Liver (tissue), 9 donors: ENCODE data around the gene ADH1C. TPM values are rescaled to one million over a fixed set of nuclear protein-coding genes. Genes with fewer than 3 reads are reported as not detected.

Source experiments
- DNase-seq: peaks from one replicate; pipeline ENCODE4 v3.0.0-alpha.2; 2017; ENCODE audit warnings: low spot score
- H3K27ac ChIP-seq, 2 donors: one replicate each; pipeline ENCODE4 v1.7.0; 2013; ENCODE audit warnings: inconsistent platforms in 2 of 2, low read length in 2 of 2, control low read depth in 1 of 2, low read depth in 1 of 2, mild to moderate bottlenecking in 1 of 2
- H3K27me3 ChIP-seq, 4 donors: one replicate each; pipeline versions ENCODE4 v1.6.1 to v1.7.0; 2013; ENCODE audit warnings: low read length in 3 of 4, inconsistent platforms in 1 of 4, mild to moderate bottlenecking in 1 of 4, moderate library complexity in 1 of 4; ENCODE audit not compliant: control insufficient read depth in 4 of 4, insufficient read depth in 4 of 4
- H3K36me3 ChIP-seq, 4 donors: one replicate each; pipeline versions ENCODE4 v1.6.1 to v1.7.0; 2013; ENCODE audit warnings: low read length in 3 of 4, mild to moderate bottlenecking in 3 of 4, low read depth in 1 of 4, moderate library complexity in 1 of 4; ENCODE audit not compliant: control insufficient read depth in 4 of 4, insufficient read depth in 3 of 4
- H3K4me1 ChIP-seq, 4 donors: one replicate each; pipeline versions ENCODE4 v1.6.1 to v1.7.0; 2013; ENCODE audit warnings: low read length in 3 of 4, mild to moderate bottlenecking in 3 of 4, moderate library complexity in 1 of 4; ENCODE audit not compliant: control insufficient read depth in 4 of 4, insufficient read depth in 4 of 4
- H3K4me3 ChIP-seq, 3 donors: one replicate each; pipeline versions ENCODE4 v1.6.1 to v1.7.0; 2013; ENCODE audit warnings: low read length in 3 of 3, control low read depth in 1 of 3, low read depth in 1 of 3, mild to moderate bottlenecking in 1 of 3
- H3K9ac ChIP-seq, 2 donors: one replicate each; pipeline ENCODE4 v1.7.0; 2013; ENCODE audit warnings: low read length in 2 of 2, mild to moderate bottlenecking in 2 of 2, moderate library complexity in 2 of 2, control low read depth in 1 of 2, low read depth in 1 of 2
- H3K9me3 ChIP-seq, 4 donors: one replicate each; pipeline versions ENCODE4 v1.6.1 to v1.7.0; 2013; ENCODE audit warnings: low read length in 3 of 4; ENCODE audit not compliant: control insufficient read depth in 4 of 4
- CTCF ChIP-seq: fragments of 150-350 bp; IDR thresholded peaks from 2 replicates; pipeline ENCODE4 v1.5.1; 2017; ENCODE audit warnings: improper control_type of control experiment, low read depth, low read length; ENCODE audit not compliant: missing input control
- EGR1 ChIP-seq, 2 donors: IDR thresholded peaks; 2 replicates each; pipeline ENCODE4 v1.6.1; 2016 to 2018; ENCODE audit warnings: antibody characterized with exemption in 2 of 2, low read depth in 2 of 2
- FOXA1 ChIP-seq: IDR thresholded peaks from 2 replicates; pipeline ENCODE4 v1.6.1; 2016; ENCODE audit warnings: antibody characterized with exemption
- FOXA2 ChIP-seq: IDR thresholded peaks from 2 replicates; pipeline ENCODE4 v1.6.1; 2016; ENCODE audit warnings: antibody characterized with exemption
- GABPA ChIP-seq, 2 donors: IDR thresholded peaks in 1 of 2; conservative IDR thresholded peaks in 1 of 2; 2 replicates each; pipeline ENCODE4 v1.6.1; 2016; ENCODE audit warnings: antibody characterized with exemption in 2 of 2, mild to moderate bottlenecking in 1 of 2, moderate library complexity in 1 of 2
- HNF4A ChIP-seq, 2 donors: conservative IDR thresholded peaks; 2 replicates each; pipeline ENCODE4 v1.6.1; 2016; ENCODE audit warnings: antibody characterized with exemption in 2 of 2, mild to moderate bottlenecking in 2 of 2
- HNF4G ChIP-seq: IDR thresholded peaks from 2 replicates; pipeline ENCODE4 v1.6.1; 2016; ENCODE audit warnings: antibody characterized with exemption
- JUND ChIP-seq, 2 donors: IDR thresholded peaks; 2 replicates each; pipeline ENCODE4 v1.6.1; 2016; ENCODE audit warnings: antibody characterized with exemption in 2 of 2
- NR2F2 ChIP-seq: IDR thresholded peaks from 2 replicates; pipeline ENCODE4 v1.6.1; 2016; ENCODE audit warnings: antibody characterized with exemption
- RAD21 ChIP-seq, 2 donors: IDR thresholded peaks; 2 replicates each; pipeline ENCODE4 v1.6.1; 2016; ENCODE audit warnings: antibody characterized with exemption in 2 of 2, mild to moderate bottlenecking in 2 of 2
- REST ChIP-seq: IDR thresholded peaks from 2 replicates; pipeline ENCODE4 v1.6.1; 2016; ENCODE audit warnings: antibody characterized with exemption, mild to moderate bottlenecking
- RXRA ChIP-seq, 2 donors: IDR thresholded peaks; 2 replicates each; pipeline ENCODE4 v1.6.1; 2017 to 2018; ENCODE audit warnings: antibody characterized with exemption in 2 of 2, mild to moderate bottlenecking in 1 of 2
- SP1 ChIP-seq: IDR thresholded peaks from 2 replicates; pipeline ENCODE4 v1.6.1; 2018; ENCODE audit warnings: antibody characterized with exemption, mild to moderate bottlenecking
- TAF1 ChIP-seq: conservative IDR thresholded peaks from 2 replicates; pipeline ENCODE4 v1.6.1; 2016; ENCODE audit warnings: antibody characterized with exemption, mild to moderate bottlenecking
- YY1 ChIP-seq: IDR thresholded peaks from 2 replicates; pipeline ENCODE4 v1.6.1; 2016; ENCODE audit warnings: antibody characterized with exemption, mild to moderate bottlenecking
- ZBTB33 ChIP-seq: IDR thresholded peaks from 2 replicates; pipeline ENCODE4 v1.6.1; 2016; ENCODE audit warnings: antibody characterized with exemption
- WGBS: extraction: QIAGEN DNeasy Blood & Tissue Kit; methylation state at CpG from one replicate; pipeline ENCODE4 v1.1.7; 2013; 5-methylcytosine and 5-hydroxymethylcytosine counted together
- polyA plus RNA-seq, 2 donors: library from polyadenylated mRNA; stranded (reverse) in 1 of 2; unstranded in 1 of 2; fragments of 200-250 nt in 1 of 2; fragments of >200 nt in 1 of 2; fragmentation: Nextera tagmentation in 1 of 2; extraction: Ambion mirVana in 1 of 2; gene quantifications; one replicate each; pipeline versions ENCODE4 v1.2.1 to v1.2.3, GENCODE V29; 2013 to 2015
- total RNA-seq, 2 donors: library from RNA; depleted of rRNA; stranded (reverse); fragments of >200 nt; gene quantifications; one replicate each; pipeline ENCODE4 v1.2.3, GENCODE V29; 2014
- TF ChIP-seq, protein P1 (sequence below): IDR thresholded peaks from 2 replicates; pipeline ENCODE4 v1.6.1; 2016; ENCODE audit warnings: antibody characterized with exemption
- TF ChIP-seq, protein P2 (sequence below): IDR thresholded peaks from 2 replicates; pipeline ENCODE4 v1.6.1; 2016; ENCODE audit warnings: antibody characterized with exemption
- donor health status: healthy.
- donor health status: healthy.
- donor health status: healthy.
- donor health status: healthy.
- donor health status: healthy.

The ADH1C gene
- total and polyA plus RNA-seq, 4 donors, result 0.84 to 374 (median 81.3) TPM

DNA sequence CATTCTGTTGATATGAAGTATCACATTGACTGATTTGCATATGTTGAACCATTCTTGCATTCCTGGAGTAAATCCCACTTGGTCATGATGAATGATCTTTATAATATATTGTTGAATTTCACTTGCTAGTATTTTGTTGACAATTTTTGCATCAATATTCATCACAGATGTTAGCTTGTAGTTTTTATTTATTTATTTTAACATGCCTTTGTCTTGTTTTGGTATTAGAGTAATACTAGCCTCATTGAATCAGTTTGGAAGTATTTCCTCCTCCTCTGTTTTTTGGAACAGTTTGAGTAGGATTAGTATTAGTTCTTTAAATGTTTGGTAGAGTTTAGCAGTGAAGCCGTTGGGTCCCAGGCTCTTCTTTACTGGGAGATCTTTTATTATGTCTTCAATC is 13.9 kb upstream of the ADH1C start:
- Histone ChIP-seq H3K4me3 (no peak overlapping the region), H3K9ac (no peak overlapping the region), H3K9me3 (no peaks in the 10 kb centered on the region), H3K27ac (no peak overlapping the region), H3K27me3 (no peaks in the 10 kb centered on the region), H3K4me1 (no peaks in the 10 kb centered on the region), H3K36me3 (no peaks in the 10 kb centered on the region)
- DNase-seq, result no peak
- TF ChIP-seq GABPA (IDR thresholded peaks at IDR 0.05 in 1 of 2, conservative IDR thresholded peaks at IDR 0.05 in 1 of 2), result no peak
- TF ChIP-seq FOXA2, result no peak
- TF ChIP-seq HNF4A (conservative IDR thresholded peaks at IDR 0.05), result no peak
- no peak for TF ChIP-seq JUND (IDR thresholded peaks at IDR 0.05)
- TF ChIP-seq NR2F2, result no peak
- 89% methylated on average over 1 of the region's 1 CpG for WGBS

DNA sequence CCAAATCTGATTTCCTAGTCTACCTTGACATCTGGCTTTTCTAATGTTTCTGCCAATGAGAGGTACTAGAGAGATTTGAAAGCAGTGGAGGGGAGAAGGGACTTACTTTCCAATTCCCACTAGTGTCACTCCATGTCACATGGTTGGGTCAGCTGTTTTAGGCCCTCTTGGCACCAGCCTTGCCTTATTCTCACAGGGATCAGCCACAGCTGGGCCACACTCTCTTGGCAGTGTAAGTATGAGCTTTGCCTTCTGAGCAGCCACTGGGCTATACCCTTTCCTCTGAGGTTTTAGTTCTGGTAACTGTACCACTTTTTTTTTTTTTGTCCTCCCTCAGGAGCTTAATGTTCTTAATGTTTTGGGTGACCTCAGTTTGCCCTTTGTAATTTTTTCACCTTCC is 10.2 kb upstream of the ADH1C start:
- Histone ChIP-seq H3K4me1 (no peaks in the 10 kb centered on the region), H3K36me3 (no peaks in the 10 kb centered on the region), H3K9ac (no peak overlapping the region), H3K27me3 (no peaks in the 10 kb centered on the region), H3K9me3 (no peaks in the 10 kb centered on the region), H3K27ac (no peak overlapping the region), H3K4me3 (no peak overlapping the region)
- no peak for DNase-seq
- TF ChIP-seq RAD21 (IDR thresholded peaks at IDR 0.05) (no peak), RXRA (IDR thresholded peaks at IDR 0.05) (no peak), FOXA2 (no peak), SP1 (no peak), HNF4G (no peak), FOXA1 (no peak), GABPA (IDR thresholded peaks at IDR 0.05 in 1 of 2, conservative IDR thresholded peaks at IDR 0.05 in 1 of 2) (no peak), TAF1 (no peak), REST (no peak), HNF4A (conservative IDR thresholded peaks at IDR 0.05) (no peak), JUND (IDR thresholded peaks at IDR 0.05) (no peak), EGR1 (IDR thresholded peaks at IDR 0.05; ENCODE audit: low read depth in 2 of 2) (no peak), YY1 (no peak), ZBTB33 (no peak), CTCF (no peak), NR2F2 (no peak)
- TF ChIP-seq, protein P1, sequence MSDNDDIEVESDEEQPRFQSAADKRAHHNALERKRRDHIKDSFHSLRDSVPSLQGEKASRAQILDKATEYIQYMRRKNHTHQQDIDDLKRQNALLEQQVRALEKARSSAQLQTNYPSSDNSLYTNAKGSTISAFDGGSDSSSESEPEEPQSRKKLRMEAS, result no peak
- TF ChIP-seq, protein P2, sequence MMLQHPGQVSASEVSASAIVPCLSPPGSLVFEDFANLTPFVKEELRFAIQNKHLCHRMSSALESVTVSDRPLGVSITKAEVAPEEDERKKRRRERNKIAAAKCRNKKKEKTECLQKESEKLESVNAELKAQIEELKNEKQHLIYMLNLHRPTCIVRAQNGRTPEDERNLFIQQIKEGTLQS, result no peak
